H1 (cell line): ENCODE measurements around the gene TFCP2L1. TPM values are rescaled to one million over a fixed set of nuclear protein-coding genes. Genes with fewer than 3 reads are reported as not detected.

Experiments
- CTCF ChIA-PET: fragments of 300-600 bp; sonication (Branson Sonifier 250); formaldehyde crosslinking; loops from one replicate; lab custom pipeline; 2021; ENCODE audit not compliant: partially characterized antibody; lab: Charles Lee
- POLR2A ChIA-PET: fragments of 300-600 bp; sonication (Branson Sonifier 250); formaldehyde crosslinking; loops from one replicate; lab custom pipeline; 2021; ENCODE audit warnings: inconsistent platforms; ENCODE audit not compliant: partially characterized antibody; lab: Charles Lee
- DNase-seq, 2 experiments: peaks; one replicate each; pipeline versions ENCODE4 v3.0.0 to v3.0.0-alpha.2; 2010 to 2022; ENCODE audit warnings: low spot score in 2 of 2, low read depth in 1 of 2, mixed read lengths in 1 of 2
- FAIRE-seq: peaks from 2 replicates; lab custom pipeline; 2011; peaks lifted over from hg19 to GRCh38; lab: Jason Lieb, UNC
- H2AFZ ChIP-seq: 2 replicates; pipeline ENCODE4 v1.8.1; 2012; ENCODE audit warnings: low read length, inconsistent platforms
- H2AK5ac ChIP-seq: 2 replicates; pipeline ENCODE4 v1.6.1; 2013; ENCODE audit warnings: low read depth, low read length
- H2BK120ac ChIP-seq: replicated peaks from 2 replicates; pipeline ENCODE3; 2013; ENCODE audit warnings: low read depth, low read length, inconsistent platforms
- H2BK12ac ChIP-seq: 2 replicates; pipeline ENCODE4 v1.6.1; 2013; ENCODE audit warnings: low read depth, low read length
- H2BK15ac ChIP-seq: 2 replicates; pipeline ENCODE4 v1.6.1; 2013; ENCODE audit warnings: low read length
- H2BK20ac ChIP-seq: 2 replicates; pipeline ENCODE4 v1.6.1; 2013; ENCODE audit warnings: low read length
- H2BK5ac ChIP-seq: 2 replicates; pipeline ENCODE4 v1.6.1; 2013; ENCODE audit warnings: low read depth, low read length
- H3K14ac ChIP-seq: 2 replicates; pipeline ENCODE4 v1.6.1; 2013; ENCODE audit warnings: inconsistent platforms; ENCODE audit not compliant: insufficient read length
- H3K18ac ChIP-seq: 2 replicates; pipeline ENCODE4 v1.6.1; 2013; ENCODE audit warnings: low read length; ENCODE audit errors: extremely low read depth
- H3K23ac ChIP-seq: 2 replicates; pipeline ENCODE4 v1.6.1; 2013; ENCODE audit warnings: inconsistent platforms; ENCODE audit not compliant: insufficient read length
- H3K23me2 ChIP-seq: 2 replicates; pipeline ENCODE4 v1.6.1; 2013; ENCODE audit warnings: low read depth, low read length
- H3K27ac ChIP-seq: 2 replicates; pipeline ENCODE4 v1.6.1; 2011; ENCODE audit warnings: low read depth, low read length, inconsistent platforms
- H3K27me3 ChIP-seq, 4 experiments: replicated peaks in 1 of 4; 1 replicate in 1 of 4; 2 replicates in 3 of 4; pipeline versions ENCODE4 v1.6.1 to v1.8.1; 2011 to 2013; ENCODE audit warnings: low read length in 3 of 4, mild to moderate bottlenecking in 3 of 4, inconsistent platforms in 2 of 4, mixed read lengths in 2 of 4, moderate library complexity in 1 of 4; ENCODE audit not compliant: control insufficient read depth in 3 of 4, insufficient read depth in 3 of 4; ENCODE audit errors: extremely low read depth in 1 of 4
- H3K36me3 ChIP-seq, 4 experiments: 2 replicates each; pipeline versions ENCODE4 v1.6.1 to v1.8.1; 2011 to 2013; ENCODE audit warnings: mild to moderate bottlenecking in 4 of 4, low read length in 3 of 4, moderate library complexity in 2 of 4, control low read depth in 1 of 4, inconsistent platforms in 1 of 4; ENCODE audit not compliant: insufficient read depth in 4 of 4, control insufficient read depth in 2 of 4
- H3K4ac ChIP-seq: replicated peaks from 2 replicates; pipeline ENCODE3; 2013; ENCODE audit warnings: low read length, low read depth, mixed read lengths, inconsistent platforms; ENCODE audit not compliant: insufficient read length
- H3K4me1 ChIP-seq, 4 experiments: replicated peaks in 1 of 4; 1 replicate in 1 of 4; 2 replicates in 3 of 4; pipeline versions ENCODE4 v1.6.1 to v1.8.1; 2011 to 2013; ENCODE audit warnings: low read length in 3 of 4, inconsistent platforms in 2 of 4, mixed read lengths in 1 of 4; ENCODE audit not compliant: insufficient read depth in 4 of 4, control insufficient read depth in 3 of 4
- H3K4me2 ChIP-seq, 2 experiments: 2 replicates each; pipeline versions ENCODE4 v1.6.1 to v1.8.1; 2011 to 2013; ENCODE audit warnings: low read depth in 2 of 2, low read length in 2 of 2, control low read depth in 1 of 2, inconsistent platforms in 1 of 2, mild to moderate bottlenecking in 1 of 2; ENCODE audit not compliant: insufficient read depth in 1 of 2
- H3K4me3 ChIP-seq, 4 experiments: fragments of 200-600, 300-600 bp in 1 of 4; sonication (generic), shearing (Covaris generic), sonication (Bioruptor Twin) in 1 of 4; 2 replicates each; pipeline versions ENCODE4 v1.5.1 to v1.8.1; 2011 to 2016; ENCODE audit warnings: low read length in 4 of 4, low read depth in 3 of 4, control low read depth in 2 of 4, inconsistent platforms in 2 of 4, mild to moderate bottlenecking in 2 of 4, mixed read lengths in 1 of 4, moderate library complexity in 1 of 4; ENCODE audit not compliant: insufficient read depth in 2 of 4; ENCODE audit errors: extremely low read depth in 1 of 4
- H3K56ac ChIP-seq: replicated peaks from 2 replicates; pipeline ENCODE3; 2013; ENCODE audit warnings: low read depth, mild to moderate bottlenecking, mixed read lengths, low read length, inconsistent platforms; ENCODE audit not compliant: insufficient read length
- H3K79me1 ChIP-seq: 2 replicates; pipeline ENCODE4 v1.6.1; 2013; ENCODE audit warnings: low read depth, low read length, control low read depth
- H3K79me2 ChIP-seq, 2 experiments: 2 replicates each; pipeline versions ENCODE4 v1.6.1 to v1.8.1; 2012 to 2013; ENCODE audit warnings: low read length in 2 of 2, mild to moderate bottlenecking in 2 of 2, inconsistent platforms in 1 of 2; ENCODE audit not compliant: insufficient read depth in 2 of 2, control insufficient read depth in 1 of 2
- H3K9ac ChIP-seq, 4 experiments: replicated peaks in 1 of 4; 1 replicate in 1 of 4; 2 replicates in 3 of 4; pipeline versions ENCODE4 v1.6.1 to v1.8.1; 2011 to 2013; ENCODE audit warnings: low read depth in 3 of 4, low read length in 3 of 4, control low read depth in 2 of 4, mild to moderate bottlenecking in 2 of 4, moderate library complexity in 2 of 4, inconsistent platforms in 1 of 4; ENCODE audit errors: extremely low read depth in 1 of 4
- H3K9me3 ChIP-seq, 2 experiments: 2 replicates each; pipeline versions ENCODE4 v1.6.1 to v1.8.1; 2012 to 2013; ENCODE audit warnings: mild to moderate bottlenecking in 2 of 2, moderate library complexity in 2 of 2, control low read depth in 1 of 2, inconsistent platforms in 1 of 2, low read depth in 1 of 2, low read length in 1 of 2, mixed read lengths in 1 of 2; ENCODE audit not compliant: insufficient read depth in 2 of 2
- H4K20me1 ChIP-seq, 2 experiments: replicated peaks in 1 of 2; 2 replicates each; pipeline versions ENCODE3 to v1.8.1; 2011 to 2013; ENCODE audit warnings: inconsistent platforms in 2 of 2, low read length in 2 of 2, mild to moderate bottlenecking in 1 of 2; ENCODE audit not compliant: insufficient read depth in 2 of 2, control insufficient read depth in 1 of 2
- H4K5ac ChIP-seq: 2 replicates; pipeline ENCODE4 v1.6.1; 2013; ENCODE audit warnings: low read length, low read depth, mixed read lengths, inconsistent platforms; ENCODE audit not compliant: insufficient read length
- H4K8ac ChIP-seq: 2 replicates; pipeline ENCODE4 v1.8.0; 2013; ENCODE audit warnings: mild to moderate bottlenecking, moderate library complexity, low read length, inconsistent platforms; ENCODE audit not compliant: insufficient read depth; ENCODE audit errors: extremely low read depth
- H4K91ac ChIP-seq: replicated peaks from 2 replicates; pipeline ENCODE3; 2013; ENCODE audit warnings: low read length, mixed read lengths, inconsistent platforms; ENCODE audit not compliant: insufficient read length
- BRCA1 ChIP-seq: IDR thresholded peaks from 2 replicates; pipeline ENCODE4 v1.6.1; 2012; ENCODE audit warnings: low read depth, low read length, improper control_type of control experiment
- CHD2 ChIP-seq: IDR thresholded peaks from 2 replicates; pipeline ENCODE4 v1.6.1; 2012; ENCODE audit warnings: low read length, improper control_type of control experiment
- FOSL1 ChIP-seq: IDR thresholded peaks from 2 replicates; pipeline ENCODE4 v1.6.1; 2011; ENCODE audit warnings: mild to moderate bottlenecking, low read depth, low read length, moderate library complexity; ENCODE audit not compliant: insufficient read depth
- GABPA ChIP-seq: IDR thresholded peaks from 2 replicates; pipeline ENCODE4 v1.6.1; 2011; ENCODE audit warnings: mild to moderate bottlenecking, low read length, moderate library complexity, borderline replicate concordance; ENCODE audit not compliant: insufficient read depth
- HDAC6 ChIP-seq: IDR thresholded peaks from one replicate; pipeline ENCODE4 v1.7.1; 2012; ENCODE audit warnings: low read depth, mild to moderate bottlenecking, inconsistent platforms, low read length, moderate library complexity
- JUN ChIP-seq: IDR thresholded peaks from 2 replicates; pipeline ENCODE4 v1.6.1; 2011; ENCODE audit warnings: low read depth, mild to moderate bottlenecking, improper control_type of control experiment, low read length
- JUND ChIP-seq: IDR thresholded peaks from 2 replicates; pipeline ENCODE4 v1.6.1; 2011; ENCODE audit warnings: mild to moderate bottlenecking, improper control_type of control experiment, low read length
- KDM1A ChIP-seq: fragments of 200-600, 300-600 bp; sonication (generic); IDR thresholded peaks from 2 replicates; pipeline ENCODE4 v1.7.1; 2016; ENCODE audit warnings: mild to moderate bottlenecking, low read length, borderline replicate concordance
- MAX ChIP-seq: IDR thresholded peaks from 2 replicates; pipeline ENCODE4 v1.6.1; 2012; ENCODE audit warnings: inconsistent platforms
- POLR2A ChIP-seq, 2 experiments: IDR thresholded peaks; 1 replicate in 1 of 2; 2 replicates in 1 of 2; pipeline ENCODE4 v1.6.1; 2011; ENCODE audit warnings: low read depth in 2 of 2, low read length in 2 of 2, mild to moderate bottlenecking in 2 of 2; ENCODE audit errors: control extremely low read depth in 1 of 2
- POLR2AphosphoS5 ChIP-seq: IDR thresholded peaks from 2 replicates; pipeline ENCODE4 v1.6.1; 2011; ENCODE audit warnings: low read depth, low read length
- RAD21 ChIP-seq, 2 experiments: IDR thresholded peaks in 1 of 2; conservative IDR thresholded peaks in 1 of 2; 2 replicates each; pipeline ENCODE4 v1.6.1; 2011; ENCODE audit warnings: low read depth in 2 of 2, low read length in 2 of 2, improper control_type of control experiment in 1 of 2, inconsistent platforms in 1 of 2, mild to moderate bottlenecking in 1 of 2, moderate library complexity in 1 of 2
- SIN3A ChIP-seq, 2 experiments: IDR thresholded peaks in 1 of 2; conservative IDR thresholded peaks in 1 of 2; 2 replicates each; pipeline ENCODE4 v1.6.1; 2011 to 2012; ENCODE audit warnings: low read length in 2 of 2, improper control_type of control experiment in 1 of 2, low read depth in 1 of 2, mild to moderate bottlenecking in 1 of 2
- SUZ12 ChIP-seq: fragments of 200-600 bp; sonication (generic); IDR thresholded peaks from 2 replicates; pipeline ENCODE4 v1.6.1; 2012; ENCODE audit warnings: mild to moderate bottlenecking, inconsistent platforms, low read length, moderate library complexity, mixed read lengths
- WGBS, 2 experiments: shearing (Covaris generic) in 1 of 2; methylation state at CpG; one replicate each; pipeline versions ENCODE4 v1.1.6 to v1.1.7; 2013 to 2015; ENCODE audit warnings: low lambda C conversion rate in 2 of 2, mixed read lengths in 2 of 2, inconsistent platforms in 1 of 2, low coverage in 1 of 2, missing lambda C conversion rate in 1 of 2; ENCODE audit not compliant: insufficient replicate concordance in 2 of 2, insufficient coverage in 1 of 2, insufficient read length in 1 of 2; ENCODE audit errors: extremely low coverage in 1 of 2, missing lambda C conversion rate in 1 of 2; 5-methylcytosine and 5-hydroxymethylcytosine counted together
- polyA plus RNA-seq, 7 experiments: library from polyadenylated mRNA; depleted of rRNA in 3 of 7; stranded (reverse) in 5 of 7; unstranded in 2 of 7; fragments of >200 nt in 5 of 7; fragments of 200-250 nt in 2 of 7; gene quantifications; 1 replicate in 5 of 7; 2 replicates in 1 of 7; 4 replicates in 1 of 7; pipeline versions ENCODE4 v1.2.1 to v1.2.3, GENCODE V29; 2011 to 2013; ENCODE audit warnings: missing spikeins in 2 of 7, mixed read lengths in 2 of 7
- total RNA-seq: library from RNA; stranded (reverse); fragmentation: NEBNext Ultra II Directional; extraction: Animal tissue kit (Norgen Biotek cat#: 25700); gene quantifications from 2 replicates; pipeline ENCODE4 v1.2.1, GENCODE V29; 2021

The TFCP2L1 gene
- total and polyA plus RNA-seq, 2 of the 8 experiments (the other 6 are each of a cell fraction or from before 2014, with no cell fraction given) = 1.5 to 3.8 TPM

- Histone ChIP-seq H3K27me3 (no peaks in the 10 kb centered on the region), H2AFZ (no peak overlapping the region), H3K36me3 (no peaks in the 10 kb centered on the region), H4K8ac (no peak overlapping the region), H4K91ac (no peak overlapping the region), H3K14ac (no peak overlapping the region), H2AK5ac (no peak overlapping the region), H2BK15ac (no peak overlapping the region), H3K9ac (no peak overlapping the region), H3K4ac (no peak overlapping the region), H3K4me2 (no peak overlapping the region), H3K4me3 (no peak overlapping the region), H3K27ac (no peak overlapping the region), H3K9me3 (no peaks in the 10 kb centered on the region), H3K23ac (no peak overlapping the region), H3K79me1 (no peaks in the 10 kb centered on the region), H2BK5ac (peak overlapping the region; percentile 5; the same call in 1 of the 2 replicates), H3K18ac (no peak overlapping the region), H2BK12ac (no peak overlapping the region), H2BK120ac (no peak overlapping the region), H3K79me2 (no peaks in the 10 kb centered on the region), H3K23me2 (no peaks in the 10 kb centered on the region), H3K4me1 (peaks cover 0 to 2% (median 0%) of the 10 kb centered on the region in 4 experiments; a peak in 2 of 7 replicates), H4K5ac (no peak overlapping the region), H3K56ac (no peak overlapping the region), H4K20me1 (no peaks in the 10 kb centered on the region), H2BK20ac (no peak overlapping the region)
- ChIA-PET POLR2A (no interaction called here), CTCF (interaction anchor here (0.7 to 1.5 kb wide), 4 partner anchors 10 to 123 kb away, joined by 3 to 4 read pairs (median 4); no protein-coding TSS in a partner anchor)
- no peak for DNase-seq
- 91% methylated on average over 7 of the region's 8 CpGs; no CpG with 5 or more reads in 1 of the 2 experiments for WGBS, 2 experiments
- FAIRE-seq = no peak
- TF ChIP-seq POLR2AphosphoS5 (no peak), JUND (no peak), SIN3A (conservative IDR thresholded peaks at IDR 0.05 in 1 of 2, IDR thresholded peaks at IDR 0.05 in 1 of 2; ENCODE audit: low read depth in 1 of 2, low read length in 2 of 2) (no peak), GABPA (no peak), KDM1A (no peak), FOSL1 (no peak), HDAC6 (no peak), SUZ12 (no peak), JUN (no peak), CHD2 (no peak), BRCA1 (no peak), POLR2A (IDR thresholded peaks at IDR 0.05; ENCODE audit: control extremely low read depth in 1 of 2, low read depth in 2 of 2, low read length in 2 of 2) (no peak), RAD21 (IDR thresholded peaks at IDR 0.05 in 1 of 2, conservative IDR thresholded peaks at IDR 0.05 in 1 of 2; ENCODE audit: low read depth in 2 of 2, low read length in 2 of 2) (no peak), MAX (no peak)
Observed at GRCh38 chr2:121218386-121218938, 66.5 kb downstream of the TFCP2L1 start.
